ENCODE results near the gene RXRB. TPM values are rescaled to one million over a fixed set of nuclear protein-coding genes. Genes with fewer than 3 reads are reported as not detected.

RXRB gene
- total and polyA plus RNA-seq, 2 of the 8 experiments (the other 6 are each of a cell fraction or from before 2014, with no cell fraction given): 13.0 to 18.1 TPM

- 80% methylated on average over 7 of the region's 17 CpGs; no CpG with 5 or more reads in 1 of the 2 experiments for WGBS, 2 experiments (ENCODE audit: extremely low coverage in 1 of 2, insufficient coverage in 1 of 2, insufficient read length in 1 of 2, insufficient replicate concordance in 2 of 2, low coverage in 1 of 2, low lambda C conversion rate in 2 of 2, missing lambda C conversion rate in 1 of 2)
- Histone ChIP-seq H3K23me2 (ENCODE audit: low read depth, low read length) (peaks cover 24% of the 10 kb centered on the region; the same call in 1 of the 2 replicates), H3K4me2 (ENCODE audit: insufficient read depth in 1 of 2, low read depth in 2 of 2, low read length in 2 of 2) (no peak overlapping the region; a peak in 1 of 4 replicates), H4K5ac (ENCODE audit: insufficient read length, low read depth, low read length) (no peak overlapping the region), H3K9me3 (ENCODE audit: insufficient read depth in 2 of 2, low read depth in 1 of 2, low read length in 1 of 2) (no peaks in the 10 kb centered on the region), H3K9ac (replicated peaks in 1 of 4; ENCODE audit: extremely low read depth in 1 of 4, low read depth in 3 of 4, low read length in 3 of 4) (no peak overlapping the region), H4K91ac (replicated peaks; ENCODE audit: insufficient read length, low read length) (no peak overlapping the region), H3K4ac (replicated peaks; ENCODE audit: insufficient read length, low read depth, low read length) (no peak overlapping the region), H3K79me2 (ENCODE audit: control insufficient read depth in 1 of 2, insufficient read depth in 2 of 2, low read length in 2 of 2) (no peaks in the 10 kb centered on the region), H2BK5ac (ENCODE audit: low read depth, low read length) (no peak overlapping the region), H4K20me1 (replicated peaks in 1 of 2; ENCODE audit: control insufficient read depth in 1 of 2, insufficient read depth in 2 of 2, low read length in 2 of 2) (peaks cover 2 to 14% of the 10 kb centered on the region in 2 experiments), H4K8ac (ENCODE audit: extremely low read depth, insufficient read depth, low read length) (no peak overlapping the region), H3K27ac (ENCODE audit: low read depth, low read length) (no peak overlapping the region), H3K4me1 (replicated peaks in 1 of 4; ENCODE audit: control insufficient read depth in 3 of 4, insufficient read depth in 4 of 4, low read length in 3 of 4) (peaks cover 0 to 13% (median 9%) of the 10 kb centered on the region in 4 experiments; a peak in 6 of 7 replicates), H3K79me1 (ENCODE audit: low read depth, low read length) (no peaks in the 10 kb centered on the region; the same call in 1 of the 2 replicates), H3K23ac (ENCODE audit: insufficient read length) (no peak overlapping the region), H3K27me3 (replicated peaks in 1 of 4; ENCODE audit: control insufficient read depth in 3 of 4, extremely low read depth in 1 of 4, insufficient read depth in 3 of 4, low read length in 3 of 4) (peaks cover 34 to 70% (median 63%) of the 10 kb centered on the region in 4 experiments), H3K14ac (ENCODE audit: insufficient read length) (no peak overlapping the region), H3K56ac (replicated peaks; ENCODE audit: insufficient read length, low read depth, low read length) (no peak overlapping the region), H2BK120ac (replicated peaks; ENCODE audit: low read depth, low read length) (no peak overlapping the region), H2AK5ac (ENCODE audit: low read depth, low read length) (no peak overlapping the region), H2BK20ac (ENCODE audit: low read length) (no peak overlapping the region), H2BK15ac (ENCODE audit: low read length) (no peak overlapping the region), H3K36me3 (ENCODE audit: control insufficient read depth in 2 of 4, insufficient read depth in 4 of 4, low read length in 3 of 4) (peaks cover 2 to 7% (median 4%) of the 10 kb centered on the region in 4 experiments; a peak in 3 of 8 replicates), H3K4me3 (ENCODE audit: extremely low read depth in 1 of 4, insufficient read depth in 2 of 4, low read depth in 3 of 4, low read length in 4 of 4) (no peak overlapping the region), H2BK12ac (ENCODE audit: low read depth, low read length) (no peak overlapping the region), H3K18ac (ENCODE audit: extremely low read depth, low read length) (no peak overlapping the region), H2AFZ (ENCODE audit: low read length) (no peak overlapping the region)
- TF ChIP-seq TCF12 (IDR thresholded peaks at IDR 0.05; ENCODE audit: low read depth, low read length) (no peak), RBBP5 (IDR thresholded peaks at IDR 0.05; ENCODE audit: borderline replicate concordance, low read depth, low read length) (no peak), GTF2F1 (IDR thresholded peaks at IDR 0.05; ENCODE audit: borderline replicate concordance, low read depth, low read length) (no peak), TEAD4 (IDR thresholded peaks at IDR 0.05; ENCODE audit: low read depth, low read length) (no peak), JUN (IDR thresholded peaks at IDR 0.05; ENCODE audit: low read depth, low read length) (no peak), EZH2 (IDR thresholded peaks at IDR 0.05; ENCODE audit: low read depth, low read length, severe bottlenecking) (no peak), SAP30 (IDR thresholded peaks at IDR 0.05; ENCODE audit: insufficient read depth, insufficient replicate concordance, low read length) (no peak), BCL11A (IDR thresholded peaks at IDR 0.05; ENCODE audit: low read depth in 2 of 2, low read length in 2 of 2) (no peak), BACH1 (IDR thresholded peaks at IDR 0.05; ENCODE audit: low read length) (no peak)
- POLR2A ChIA-PET (ENCODE audit: partially characterized antibody): interaction anchor here (0.7 to 2.3 kb wide), 6 partner anchors 8 to 240 kb away, joined by 3 to 13 read pairs (median 4); partner anchors contain the start of genes B3GALT4, RPS18 and VPS52
- CTCF ChIA-PET (ENCODE audit: partially characterized antibody): interaction anchor here (0.7 to 6.3 kb wide), 9 partner anchors 8 to 258 kb away, joined by 3 to 60 read pairs (median 3); no protein-coding TSS in a partner anchor
- no peak for FAIRE-seq
- no peak for DNase-seq (ENCODE audit: low read depth in 1 of 2, low spot score in 2 of 2)
Observed at GRCh38 chr6:33211136-33211535, 10.7 kb upstream of the RXRB start.

All from H1 (cell line).